WTC11 (cell line): ENCODE measurements around the gene CDK4. TPM values are rescaled to one million over a fixed set of nuclear protein-coding genes. Genes with fewer than 3 reads are reported as not detected.

Experiments used
- ATAC-seq: fragments of 200-7000 bp; cut with Tn5 transposase; 2 replicates; pipeline ENCODE4 v1.10.0; 2021; ENCODE audit warnings: mild to moderate bottlenecking, moderate library complexity
- CTCF ChIA-PET: fragments of 300-600 bp; sonication (Branson Sonifier 250); formaldehyde crosslinking; loops from one replicate; lab custom pipeline; 2021; ENCODE audit warnings: antibody characterized with exemption; lab: Charles Lee
- POLR2A ChIA-PET: fragments of 350-600 bp; sonication (Branson Sonifier 250); formaldehyde crosslinking; loops from one replicate; lab custom pipeline; 2021; ENCODE audit warnings: antibody characterized with exemption; lab: Charles Lee
- DNase-seq: peaks from one replicate; pipeline ENCODE4 v3.0.0; 2021; ENCODE audit warnings: low spot score
- H3K27ac Mint-ChIP-seq: 2 replicates; pipeline ENCODE4 v1.8.0; 2021; ENCODE audit warnings: mixed read lengths
- H3K27me3 Mint-ChIP-seq: 2 replicates; pipeline ENCODE4 v1.8.0; 2021; ENCODE audit warnings: low read depth, mild to moderate bottlenecking, moderate library complexity, mixed read lengths
- H3K36me3 Mint-ChIP-seq: 2 replicates; pipeline ENCODE4 v1.8.0; 2021; ENCODE audit warnings: mixed read lengths
- H3K4me1 Mint-ChIP-seq: 2 replicates; pipeline ENCODE4 v1.8.0; 2022; ENCODE audit warnings: mixed read lengths
- H3K4me3 Mint-ChIP-seq: 2 replicates; pipeline ENCODE4 v1.8.0; 2021; ENCODE audit warnings: mild to moderate bottlenecking, moderate library complexity, mixed read lengths
- H3K9me3 Mint-ChIP-seq: 2 replicates; pipeline ENCODE4 v1.8.0; 2021; ENCODE audit warnings: mixed read lengths
- CBFB ChIP-seq: sonication (generic); formaldehyde crosslinking; IDR thresholded peaks from 2 replicates; pipeline ENCODE4 v1.8.1; 2022; ENCODE audit warnings: mild to moderate bottlenecking, low read depth, missing genetic modification reagents
- HMGA2 ChIP-seq: fragments of 250-450 bp; sonication (Bioruptor Pico); IDR thresholded peaks from 2 replicates; pipeline ENCODE4 v1.4.0; 2021; ENCODE audit warnings: mild to moderate bottlenecking, moderate library complexity
- OVOL2 ChIP-seq: fragments of 250-450 bp; sonication (Bioruptor Pico); IDR thresholded peaks from 2 replicates; pipeline ENCODE4 v1.9.0; 2021; ENCODE audit warnings: mild to moderate bottlenecking, borderline replicate concordance
- SOX15 ChIP-seq: fragments of 250-450 bp; sonication (Bioruptor Pico); IDR thresholded peaks from 2 replicates; pipeline ENCODE4 v1.9.0; 2021; ENCODE audit warnings: mild to moderate bottlenecking
- SP1 ChIP-seq: sonication (generic); formaldehyde crosslinking; conservative IDR thresholded peaks from 2 replicates; pipeline ENCODE4 v1.8.1; 2022; ENCODE audit warnings: missing genetic modification reagents
- ZNF121 ChIP-seq: sonication (generic); formaldehyde crosslinking; IDR thresholded peaks from 2 replicates; pipeline ENCODE4 v1.8.0; 2023; ENCODE audit warnings: missing genetic modification reagents
- ZNF263 ChIP-seq: sonication (generic); formaldehyde crosslinking; IDR thresholded peaks from 2 replicates; pipeline ENCODE4 v1.8.1; 2022; ENCODE audit warnings: low read depth, mild to moderate bottlenecking, moderate library complexity, missing genetic modification reagents
- ZNF423 ChIP-seq: fragments of 250-450 bp; sonication (Bioruptor Pico); IDR thresholded peaks from 2 replicates; pipeline ENCODE4 v2.1.2; 2022; ENCODE audit warnings: mild to moderate bottlenecking, moderate library complexity
- ZNF671 ChIP-seq: fragments of 250-450 bp; sonication (Bioruptor Pico); IDR thresholded peaks from 2 replicates; pipeline ENCODE4 v1.8.0; 2021; ENCODE audit warnings: mild to moderate bottlenecking
- total RNA-seq: library from RNA; stranded (reverse); gene quantifications from 3 replicates; pipeline ENCODE4 v1.2.3, GENCODE V29; 2021
- TF ChIP-seq, protein P1 (sequence below): fragments of 200-600 bp; IDR thresholded peaks from 2 replicates; pipeline ENCODE4 v1.8.0; 2022; ENCODE audit warnings: antibody characterized with exemption
- TF ChIP-seq, protein P2 (sequence below): sonication (generic); formaldehyde crosslinking; IDR thresholded peaks from 2 replicates; pipeline ENCODE4 v1.8.1; 2023; ENCODE audit warnings: mild to moderate bottlenecking, missing genetic modification reagents, moderate library complexity
- TF ChIP-seq, protein P3 (sequence below): sonication (generic); formaldehyde crosslinking; IDR thresholded peaks from 2 replicates; pipeline ENCODE4 v1.8.1; 2023; ENCODE audit warnings: mild to moderate bottlenecking, missing genetic modification reagents
- TF ChIP-seq, protein P4 (sequence below): sonication (generic); formaldehyde crosslinking; IDR thresholded peaks from 2 replicates; pipeline ENCODE4 v1.8.0; 2022; ENCODE audit warnings: missing genetic modification reagents

CDK4 gene
- total RNA-seq, 1 experiment from 2014 or later, result 152 TPM

DNA sequence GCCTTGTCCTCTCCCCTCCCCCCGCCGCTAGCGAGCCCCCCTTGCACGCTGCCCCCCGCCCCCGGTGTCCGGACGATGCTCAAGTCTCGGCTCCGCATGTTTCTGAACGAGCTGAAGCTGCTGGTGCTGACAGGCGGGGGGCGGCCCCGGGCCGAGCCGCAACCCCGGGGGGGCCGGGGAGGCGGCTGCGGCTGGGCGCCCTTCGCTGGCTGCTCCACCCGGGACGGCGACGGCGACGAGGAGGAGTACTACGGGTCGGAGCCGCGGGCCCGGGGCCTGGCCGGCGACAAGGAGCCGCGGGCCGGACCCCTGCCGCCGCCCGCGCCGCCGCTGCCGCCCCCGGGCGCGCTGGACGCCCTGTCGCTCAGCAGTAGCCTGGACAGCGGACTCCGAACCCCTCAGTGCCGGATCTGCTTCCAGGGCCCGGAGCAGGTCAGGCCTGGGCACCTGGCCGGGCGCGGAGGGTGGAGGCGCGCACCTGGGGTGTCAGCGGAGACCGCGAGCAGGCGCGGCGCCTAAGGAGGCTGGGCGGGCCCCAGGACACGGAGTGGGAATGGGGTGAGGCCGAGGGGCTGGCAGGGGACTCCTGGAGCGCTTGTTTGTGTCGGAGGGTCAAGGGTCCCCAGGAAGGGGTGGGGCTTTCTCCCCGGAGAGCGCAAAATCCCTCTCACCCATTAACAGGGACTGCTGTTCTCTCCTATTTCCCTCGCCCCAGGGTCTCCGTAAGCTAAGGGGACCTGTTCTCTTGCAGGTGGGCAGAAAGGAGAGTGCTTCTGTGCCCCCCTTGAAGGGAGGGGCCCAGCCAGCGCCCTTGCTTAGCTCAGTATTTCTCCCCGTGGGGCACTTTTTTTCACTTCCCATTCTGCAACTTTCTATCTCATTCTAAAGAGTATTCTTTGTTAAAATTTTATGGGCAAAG is 3.6 kb upstream of the CDK4 start:
- CTCF ChIA-PET, result interaction anchor here (0.7 to 2.4 kb wide), 16 partner anchors 11 to 144 kb away, joined by 3 to 80 read pairs (median 6); partner anchors contain the start of genes AGAP2, ARHGEF25, AVIL and CYP27B1
- ATAC-seq (no peak), DNase-seq (no peak)
- POLR2A ChIA-PET, result interaction anchor here (1.3 kb wide), 1 partner anchor 10 kb away, joined by 7 read pairs; no protein-coding TSS in a partner anchor
- H3K27ac Mint-ChIP-seq, result no peak overlapping the region
- H3K4me1 Mint-ChIP-seq, result peaks cover 44% of the 10 kb centered on the region
- H3K27me3 Mint-ChIP-seq, result peaks cover 74% of the 10 kb centered on the region
- H3K36me3 Mint-ChIP-seq, result peaks cover 9% of the 10 kb centered on the region
- TF ChIP-seq ZNF423, result 0 out of 2 replicates have a peak, but pooled peaks have one; percentile 39
- TF ChIP-seq ZNF263, result no peak
- H3K4me3 Mint-ChIP-seq, result peak overlapping the region; percentile 72
- H3K9me3 Mint-ChIP-seq, result no peaks in the 10 kb centered on the region

DNA sequence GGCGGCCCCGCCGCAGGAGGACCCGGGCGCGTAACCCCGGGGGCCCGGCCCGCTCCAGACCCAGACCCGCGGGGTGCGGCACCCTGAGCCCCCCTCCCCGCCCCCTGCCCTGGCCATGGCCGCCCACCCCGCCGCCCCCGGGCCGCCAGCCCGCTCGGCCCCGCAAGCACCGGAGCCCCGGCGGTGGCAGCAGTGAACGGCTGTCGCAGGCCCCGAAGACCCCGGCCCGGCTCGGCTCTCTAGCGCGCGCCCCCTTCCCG is 3.0 kb upstream of the CDK4 start:
- ATAC-seq (no peak), DNase-seq (no peak)
- peaks cover 15% of the 10 kb centered on the region for H3K36me3 Mint-ChIP-seq
- POLR2A ChIA-PET, result no interaction called here
- no peak overlapping the region for H3K27ac Mint-ChIP-seq
- H3K9me3 Mint-ChIP-seq, result no peaks in the 10 kb centered on the region
- peaks cover 68% of the 10 kb centered on the region for H3K27me3 Mint-ChIP-seq
- peaks cover 48% of the 10 kb centered on the region for H3K4me1 Mint-ChIP-seq
- CTCF ChIA-PET, result no interaction called here
- H3K4me3 Mint-ChIP-seq, result no peak overlapping the region
- TF ChIP-seq, protein P1, sequence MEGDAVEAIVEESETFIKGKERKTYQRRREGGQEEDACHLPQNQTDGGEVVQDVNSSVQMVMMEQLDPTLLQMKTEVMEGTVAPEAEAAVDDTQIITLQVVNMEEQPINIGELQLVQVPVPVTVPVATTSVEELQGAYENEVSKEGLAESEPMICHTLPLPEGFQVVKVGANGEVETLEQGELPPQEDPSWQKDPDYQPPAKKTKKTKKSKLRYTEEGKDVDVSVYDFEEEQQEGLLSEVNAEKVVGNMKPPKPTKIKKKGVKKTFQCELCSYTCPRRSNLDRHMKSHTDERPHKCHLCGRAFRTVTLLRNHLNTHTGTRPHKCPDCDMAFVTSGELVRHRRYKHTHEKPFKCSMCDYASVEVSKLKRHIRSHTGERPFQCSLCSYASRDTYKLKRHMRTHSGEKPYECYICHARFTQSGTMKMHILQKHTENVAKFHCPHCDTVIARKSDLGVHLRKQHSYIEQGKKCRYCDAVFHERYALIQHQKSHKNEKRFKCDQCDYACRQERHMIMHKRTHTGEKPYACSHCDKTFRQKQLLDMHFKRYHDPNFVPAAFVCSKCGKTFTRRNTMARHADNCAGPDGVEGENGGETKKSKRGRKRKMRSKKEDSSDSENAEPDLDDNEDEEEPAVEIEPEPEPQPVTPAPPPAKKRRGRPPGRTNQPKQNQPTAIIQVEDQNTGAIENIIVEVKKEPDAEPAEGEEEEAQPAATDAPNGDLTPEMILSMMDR, result no peak
- no peak for TF ChIP-seq HMGA2 (CRISPR knock-in tag)
- no peak for TF ChIP-seq ZNF121
- TF ChIP-seq OVOL2 (CRISPR knock-in tag), result no peak
- TF ChIP-seq CBFB (CRISPR knock-in tag), result no peak

DNA sequence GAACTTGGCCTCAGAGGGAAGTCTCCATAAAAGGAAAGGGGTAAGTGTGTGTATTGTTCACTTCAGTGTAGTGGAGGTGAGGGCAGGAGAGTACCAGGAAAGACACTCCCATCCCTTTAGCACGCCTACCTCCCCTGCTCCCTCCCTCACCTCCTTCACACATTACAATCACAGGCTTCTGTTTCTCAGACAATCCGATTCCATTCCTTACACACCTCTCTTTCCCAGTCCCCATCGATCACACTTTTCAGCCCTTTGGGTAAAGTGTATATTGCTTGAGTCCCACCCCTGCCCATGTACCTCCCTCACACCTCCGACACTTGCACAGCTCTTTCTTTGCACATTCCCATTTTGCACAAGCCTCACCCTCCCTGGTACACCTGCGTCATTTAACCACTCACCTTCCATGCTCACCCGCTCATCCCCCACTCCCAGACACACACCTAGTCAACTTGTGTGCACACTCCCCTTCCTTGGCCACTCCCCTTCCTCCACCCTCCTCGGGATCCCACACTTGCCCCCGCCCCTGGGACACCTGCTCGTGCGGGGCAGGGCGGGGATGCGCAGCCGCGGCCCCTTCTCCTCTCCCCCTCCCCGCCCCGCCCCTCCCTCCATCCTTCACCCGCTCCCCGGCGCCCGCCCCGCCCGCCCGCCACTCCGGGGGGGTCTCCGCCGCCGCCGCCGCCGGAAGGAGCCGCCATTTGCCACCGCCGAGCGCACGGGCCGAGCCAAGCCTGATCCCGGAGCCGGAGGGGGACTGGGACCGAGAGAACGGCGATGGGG is 2.5 kb upstream of the CDK4 start, which contains the start of gene MARCHF9:
Gene MARCHF9 (plus strand): TSS at position 693 of the 783 bp plus-strand sequence. CDS start 426 bp downstream, outside the sequence.
- Mint-ChIP-seq H3K9me3 (no peaks in the 10 kb centered on the region), H3K4me1 (peaks cover 48% of the 10 kb centered on the region), H3K27ac (peak within 1 kb of the TSS; percentile 58), H3K27me3 (peaks cover 63% of the 10 kb centered on the region), H3K36me3 (peaks cover 16% of the 10 kb centered on the region), H3K4me3 (peak within 1 kb of the TSS; percentile 89)
- ChIA-PET CTCF (interaction anchor here (1.0 kb wide), 1 partner anchor 13 kb away, joined by 4 read pairs; the partner anchor contains the start of gene CYP27B1), POLR2A (no interaction called here)
- ATAC-seq (peak; percentile 37), DNase-seq (peak; percentile 77)
- TF ChIP-seq, protein P2, sequence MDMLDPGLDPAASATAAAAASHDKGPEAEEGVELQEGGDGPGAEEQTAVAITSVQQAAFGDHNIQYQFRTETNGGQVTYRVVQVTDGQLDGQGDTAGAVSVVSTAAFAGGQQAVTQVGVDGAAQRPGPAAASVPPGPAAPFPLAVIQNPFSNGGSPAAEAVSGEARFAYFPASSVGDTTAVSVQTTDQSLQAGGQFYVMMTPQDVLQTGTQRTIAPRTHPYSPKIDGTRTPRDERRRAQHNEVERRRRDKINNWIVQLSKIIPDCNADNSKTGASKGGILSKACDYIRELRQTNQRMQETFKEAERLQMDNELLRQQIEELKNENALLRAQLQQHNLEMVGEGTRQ (CRISPR knock-in tag), result peak; percentile 45; the same call in 1 of the 2 replicates
- no peak for TF ChIP-seq SOX15 (CRISPR knock-in tag)
- TF ChIP-seq, protein P3, sequence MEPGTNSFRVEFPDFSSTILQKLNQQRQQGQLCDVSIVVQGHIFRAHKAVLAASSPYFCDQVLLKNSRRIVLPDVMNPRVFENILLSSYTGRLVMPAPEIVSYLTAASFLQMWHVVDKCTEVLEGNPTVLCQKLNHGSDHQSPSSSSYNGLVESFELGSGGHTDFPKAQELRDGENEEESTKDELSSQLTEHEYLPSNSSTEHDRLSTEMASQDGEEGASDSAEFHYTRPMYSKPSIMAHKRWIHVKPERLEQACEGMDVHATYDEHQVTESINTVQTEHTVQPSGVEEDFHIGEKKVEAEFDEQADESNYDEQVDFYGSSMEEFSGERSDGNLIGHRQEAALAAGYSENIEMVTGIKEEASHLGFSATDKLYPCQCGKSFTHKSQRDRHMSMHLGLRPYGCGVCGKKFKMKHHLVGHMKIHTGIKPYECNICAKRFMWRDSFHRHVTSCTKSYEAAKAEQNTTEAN, result peak; percentile 97; the same call in 1 of the 2 replicates
- no peak for TF ChIP-seq ZNF671 (CRISPR knock-in tag)
- peak; percentile 32; the same call in 1 of the 2 replicates for TF ChIP-seq SP1 (CRISPR knock-in tag)
- TF ChIP-seq, protein P4, sequence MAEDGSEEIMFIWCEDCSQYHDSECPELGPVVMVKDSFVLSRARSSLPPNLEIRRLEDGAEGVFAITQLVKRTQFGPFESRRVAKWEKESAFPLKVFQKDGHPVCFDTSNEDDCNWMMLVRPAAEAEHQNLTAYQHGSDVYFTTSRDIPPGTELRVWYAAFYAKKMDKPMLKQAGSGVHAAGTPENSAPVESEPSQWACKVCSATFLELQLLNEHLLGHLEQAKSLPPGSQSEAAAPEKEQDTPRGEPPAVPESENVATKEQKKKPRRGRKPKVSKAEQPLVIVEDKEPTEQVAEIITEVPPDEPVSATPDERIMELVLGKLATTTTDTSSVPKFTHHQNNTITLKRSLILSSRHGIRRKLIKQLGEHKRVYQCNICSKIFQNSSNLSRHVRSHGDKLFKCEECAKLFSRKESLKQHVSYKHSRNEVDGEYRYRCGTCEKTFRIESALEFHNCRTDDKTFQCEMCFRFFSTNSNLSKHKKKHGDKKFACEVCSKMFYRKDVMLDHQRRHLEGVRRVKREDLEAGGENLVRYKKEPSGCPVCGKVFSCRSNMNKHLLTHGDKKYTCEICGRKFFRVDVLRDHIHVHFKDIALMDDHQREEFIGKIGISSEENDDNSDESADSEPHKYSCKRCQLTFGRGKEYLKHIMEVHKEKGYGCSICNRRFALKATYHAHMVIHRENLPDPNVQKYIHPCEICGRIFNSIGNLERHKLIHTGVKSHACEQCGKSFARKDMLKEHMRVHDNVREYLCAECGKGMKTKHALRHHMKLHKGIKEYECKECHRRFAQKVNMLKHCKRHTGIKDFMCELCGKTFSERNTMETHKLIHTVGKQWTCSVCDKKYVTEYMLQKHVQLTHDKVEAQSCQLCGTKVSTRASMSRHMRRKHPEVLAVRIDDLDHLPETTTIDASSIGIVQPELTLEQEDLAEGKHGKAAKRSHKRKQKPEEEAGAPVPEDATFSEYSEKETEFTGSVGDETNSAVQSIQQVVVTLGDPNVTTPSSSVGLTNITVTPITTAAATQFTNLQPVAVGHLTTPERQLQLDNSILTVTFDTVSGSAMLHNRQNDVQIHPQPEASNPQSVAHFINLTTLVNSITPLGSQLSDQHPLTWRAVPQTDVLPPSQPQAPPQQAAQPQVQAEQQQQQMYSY (CRISPR knock-in tag), result peak; percentile 53
